ENCODE data around the gene TSPYL4. TPM values are rescaled to one million over a fixed set of nuclear protein-coding genes. Genes with fewer than 3 reads are reported as not detected.

TSPYL4 gene
- total RNA-seq, 2 experiments from 2014 or later, result 14.8 to 16.2 TPM

DNA sequence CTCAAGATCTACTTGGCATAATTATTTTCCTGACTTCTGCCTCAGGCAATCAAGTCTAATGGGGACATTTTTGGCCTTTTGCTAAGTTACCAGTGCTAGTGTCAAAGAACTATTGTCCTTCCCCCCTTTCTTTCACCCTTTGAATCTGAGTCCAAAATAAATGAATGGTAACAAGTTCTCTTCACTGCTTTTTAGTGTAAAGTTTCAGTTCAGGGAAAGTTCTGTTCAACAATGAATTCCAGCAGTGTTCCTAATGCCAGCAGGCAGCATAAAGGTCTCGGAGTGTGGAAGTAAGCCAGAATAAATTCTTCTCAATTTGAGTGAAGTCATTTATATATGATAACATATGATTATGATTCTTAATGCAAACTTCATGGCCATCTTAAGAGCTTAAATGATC is 46.7 kb upstream of the TSPYL4 start:
- H3K4me1 ChIP-seq (ENCODE audit: insufficient read depth, low read length, poor library complexity, severe bottlenecking), result no peaks in the 10 kb centered on the region
- no TSS peak for BruUV-seq (replicated peaks)
- intact Hi-C loops (cut with micrococcal nuclease; ENCODE audit: unreplicated experiment), result no loop called here
- H3K9me2 ChIP-seq (ENCODE audit: insufficient read depth, low read length), result no peaks in the 10 kb centered on the region
- POLR2A ChIA-PET, result interaction anchor here (0.6 kb wide), 1 partner anchor 23 kb away, joined by 3 read pairs; no protein-coding TSS in a partner anchor
- no peak for DNase-seq (ENCODE audit: low spot score)
- TF ChIP-seq, protein P1, sequence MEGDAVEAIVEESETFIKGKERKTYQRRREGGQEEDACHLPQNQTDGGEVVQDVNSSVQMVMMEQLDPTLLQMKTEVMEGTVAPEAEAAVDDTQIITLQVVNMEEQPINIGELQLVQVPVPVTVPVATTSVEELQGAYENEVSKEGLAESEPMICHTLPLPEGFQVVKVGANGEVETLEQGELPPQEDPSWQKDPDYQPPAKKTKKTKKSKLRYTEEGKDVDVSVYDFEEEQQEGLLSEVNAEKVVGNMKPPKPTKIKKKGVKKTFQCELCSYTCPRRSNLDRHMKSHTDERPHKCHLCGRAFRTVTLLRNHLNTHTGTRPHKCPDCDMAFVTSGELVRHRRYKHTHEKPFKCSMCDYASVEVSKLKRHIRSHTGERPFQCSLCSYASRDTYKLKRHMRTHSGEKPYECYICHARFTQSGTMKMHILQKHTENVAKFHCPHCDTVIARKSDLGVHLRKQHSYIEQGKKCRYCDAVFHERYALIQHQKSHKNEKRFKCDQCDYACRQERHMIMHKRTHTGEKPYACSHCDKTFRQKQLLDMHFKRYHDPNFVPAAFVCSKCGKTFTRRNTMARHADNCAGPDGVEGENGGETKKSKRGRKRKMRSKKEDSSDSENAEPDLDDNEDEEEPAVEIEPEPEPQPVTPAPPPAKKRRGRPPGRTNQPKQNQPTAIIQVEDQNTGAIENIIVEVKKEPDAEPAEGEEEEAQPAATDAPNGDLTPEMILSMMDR (conservative IDR thresholded peaks at IDR 0.05; ENCODE audit: low read length), result no peak
- CTCF ChIA-PET (ENCODE audit: unreplicated experiment), result no interaction called here
- H3K79me2 ChIP-seq (ENCODE audit: insufficient read depth, low read depth, low read length), result no peaks in the 10 kb centered on the region
- H3K4me3 ChIP-seq (ENCODE audit: low read depth, low read length, poor library complexity, severe bottlenecking), result no peak overlapping the region
- H3K27ac ChIP-seq (ENCODE audit: low read depth, low read length, poor library complexity, severe bottlenecking), result no peak overlapping the region
- no peak overlapping the region for H3K4me2 ChIP-seq (ENCODE audit: low read length)
- no peaks in the 10 kb centered on the region for H4K20me1 ChIP-seq (ENCODE audit: insufficient read depth, low read length)
- no peak overlapping the region for H2AFZ ChIP-seq (ENCODE audit: low read length)
- no peaks in the 10 kb centered on the region for H3K36me3 ChIP-seq (ENCODE audit: insufficient read depth, low read length)
- H3K9me3 ChIP-seq (ENCODE audit: low read length), result no peaks in the 10 kb centered on the region

DNA sequence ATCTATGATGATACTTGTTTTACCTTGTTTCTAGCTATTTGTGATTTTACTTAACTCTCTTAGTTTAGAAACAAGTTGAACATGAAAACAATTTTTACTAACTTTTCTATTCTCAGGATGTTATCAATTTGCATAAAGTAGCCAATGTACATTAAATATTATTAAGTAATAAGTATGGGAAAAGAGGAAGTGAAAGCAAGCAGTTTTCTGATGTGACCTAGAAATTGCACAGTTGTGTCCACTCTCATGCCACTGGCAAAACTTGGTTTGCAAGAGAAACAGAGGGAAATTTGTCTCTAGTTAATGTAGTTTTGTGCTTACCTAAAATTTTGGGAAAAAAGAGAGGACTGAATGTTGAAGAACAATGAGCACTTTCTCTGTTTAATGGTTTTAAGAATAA is 45.1 kb upstream of the TSPYL4 start:
- ChIA-PET CTCF (ENCODE audit: unreplicated experiment) (no interaction called here), POLR2A (no interaction called here)
- TF ChIP-seq, protein P1 (conservative IDR thresholded peaks at IDR 0.05; ENCODE audit: low read length), result no peak
- no peak for TF ChIP-seq EZH2phosphoT487 (IDR thresholded peaks at IDR 0.05; ENCODE audit: borderline replicate concordance, low read depth, low read length)
- BruUV-seq (replicated peaks), result no TSS peak
- Histone ChIP-seq H3K9me3 (ENCODE audit: low read length) (no peaks in the 10 kb centered on the region), H4K20me1 (ENCODE audit: insufficient read depth, low read length) (no peaks in the 10 kb centered on the region), H2AFZ (ENCODE audit: low read length) (no peak overlapping the region), H3K27ac (ENCODE audit: low read depth, low read length, poor library complexity, severe bottlenecking) (no peak overlapping the region), H3K4me3 (ENCODE audit: low read depth, low read length, poor library complexity, severe bottlenecking) (no peak overlapping the region), H3K9me2 (ENCODE audit: insufficient read depth, low read length) (no peaks in the 10 kb centered on the region), H3K4me1 (ENCODE audit: insufficient read depth, low read length, poor library complexity, severe bottlenecking) (no peaks in the 10 kb centered on the region), H3K4me2 (ENCODE audit: low read length) (no peak overlapping the region), H3K36me3 (ENCODE audit: insufficient read depth, low read length) (no peaks in the 10 kb centered on the region), H3K79me2 (ENCODE audit: insufficient read depth, low read depth, low read length) (no peaks in the 10 kb centered on the region)
- intact Hi-C loops (cut with micrococcal nuclease; ENCODE audit: unreplicated experiment), result no loop called here
- no peak for DNase-seq (ENCODE audit: low spot score)

DNA sequence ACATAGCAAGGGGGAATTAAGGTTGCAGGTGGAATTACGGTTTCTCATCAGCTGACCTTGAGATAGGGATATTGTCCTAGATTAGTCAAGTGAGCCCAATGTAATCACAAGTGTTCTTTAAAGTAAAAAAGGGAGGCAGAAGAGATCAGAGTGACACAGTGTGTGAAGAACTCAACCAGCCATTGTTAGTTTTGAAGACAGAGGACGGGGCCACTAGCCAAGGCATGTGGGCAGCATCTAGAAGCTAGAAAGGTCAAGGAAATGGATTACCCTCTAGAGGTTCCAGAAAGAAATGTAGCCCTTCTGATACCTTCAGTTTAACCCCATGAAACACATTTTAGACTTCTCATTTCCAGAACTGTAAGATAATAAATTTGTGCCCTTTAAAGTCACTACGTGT is 44.4 kb upstream of the TSPYL4 start:
- Histone ChIP-seq H3K9me2 (ENCODE audit: insufficient read depth, low read length) (no peaks in the 10 kb centered on the region), H3K4me2 (ENCODE audit: low read length) (no peak overlapping the region), H3K27ac (ENCODE audit: low read depth, low read length, poor library complexity, severe bottlenecking) (no peak overlapping the region), H3K4me1 (ENCODE audit: insufficient read depth, low read length, poor library complexity, severe bottlenecking) (no peaks in the 10 kb centered on the region), H3K9me3 (ENCODE audit: low read length) (no peaks in the 10 kb centered on the region), H2AFZ (ENCODE audit: low read length) (no peak overlapping the region), H3K36me3 (ENCODE audit: insufficient read depth, low read length) (no peaks in the 10 kb centered on the region), H3K79me2 (ENCODE audit: insufficient read depth, low read depth, low read length) (no peaks in the 10 kb centered on the region), H3K4me3 (ENCODE audit: low read depth, low read length, poor library complexity, severe bottlenecking) (no peak overlapping the region), H4K20me1 (ENCODE audit: insufficient read depth, low read length) (no peaks in the 10 kb centered on the region)
- ChIA-PET POLR2A (no interaction called here), CTCF (ENCODE audit: unreplicated experiment) (no interaction called here)
- intact Hi-C loops (cut with micrococcal nuclease; ENCODE audit: unreplicated experiment), result no loop called here
- TF ChIP-seq, protein P1 (conservative IDR thresholded peaks at IDR 0.05; ENCODE audit: low read length), result no peak
- TF ChIP-seq EZH2phosphoT487 (IDR thresholded peaks at IDR 0.05; ENCODE audit: borderline replicate concordance, low read depth, low read length), result no peak
- BruUV-seq (replicated peaks), result no TSS peak
- DNase-seq (ENCODE audit: low spot score), result no peak
